CD4-positive, alpha-beta T cell (primary cell): Measurements from ENCODE around the gene AKIRIN1. TPM values are rescaled to one million over a fixed set of nuclear protein-coding genes. Genes with fewer than 3 reads are reported as not detected.

Source experiments
- ATAC-seq: fragments of 200-7000 bp; cut with Tn5 transposase; one replicate; pipeline ENCODE4 v1.10.0; 2022; ENCODE audit warnings: mild to moderate bottlenecking; ENCODE audit not compliant: poor library complexity
- CTCF ChIA-PET: fragments of 350-600 bp; sonication (Branson Sonifier 250); formaldehyde crosslinking; loops from one replicate; lab custom pipeline; 2021; ENCODE audit warnings: antibody characterized with exemption, inconsistent platforms; lab: Charles Lee
- POLR2A ChIA-PET: fragments of 350-600 bp; sonication (Branson Sonifier 250); formaldehyde crosslinking; loops from one replicate; lab custom pipeline; 2021; ENCODE audit warnings: antibody characterized with exemption, inconsistent platforms; lab: Charles Lee
- DNase-seq, 14 experiments: peaks; one replicate each; pipeline ENCODE4 v3.0.0-alpha.2; 2013 to 2020; ENCODE audit warnings: mixed read lengths in 2 of 14
- H3K27ac ChIP-seq, 2 donors: one replicate each; pipeline versions ENCODE4 v1.5.1 to v1.7.0; 2013; ENCODE audit warnings: low read length in 2 of 2, low read depth in 1 of 2, mild to moderate bottlenecking in 1 of 2
- H3K27me3 ChIP-seq, 2 experiments: 1 replicate in 1 of 2; 2 replicates in 1 of 2; pipeline versions ENCODE4 v1.6.1 to v1.7.0; 2013; ENCODE audit warnings: low read length in 2 of 2, control low read depth in 1 of 2, mild to moderate bottlenecking in 1 of 2, moderate library complexity in 1 of 2; ENCODE audit not compliant: insufficient read depth in 2 of 2, control insufficient read depth in 1 of 2
- H3K36me3 ChIP-seq: one replicate; pipeline ENCODE4 v1.6.1; 2013; ENCODE audit warnings: low read length, control low read depth; ENCODE audit not compliant: insufficient read depth
- H3K4me1 ChIP-seq: one replicate; pipeline ENCODE4 v1.6.1; 2013; ENCODE audit warnings: low read length, control low read depth; ENCODE audit not compliant: insufficient read depth
- H3K4me3 ChIP-seq: one replicate; pipeline ENCODE4 v1.5.1; 2013; ENCODE audit warnings: mild to moderate bottlenecking, low read length, moderate library complexity
- H3K9me3 ChIP-seq, 2 experiments: 1 replicate in 1 of 2; 2 replicates in 1 of 2; pipeline versions ENCODE4 v1.6.1 to v1.7.0; 2013; ENCODE audit warnings: low read length in 2 of 2, mild to moderate bottlenecking in 2 of 2, control low read depth in 1 of 2, moderate library complexity in 1 of 2; ENCODE audit not compliant: control insufficient read depth in 1 of 2, insufficient read depth in 1 of 2
- H3K27ac Mint-ChIP-seq: one replicate; pipeline ENCODE4 v1.8.0; 2020; ENCODE audit warnings: mixed read lengths
- H3K27me3 Mint-ChIP-seq: one replicate; pipeline ENCODE4 v1.8.0; 2021; ENCODE audit warnings: mixed read lengths
- H3K36me3 Mint-ChIP-seq: one replicate; pipeline ENCODE4 v1.8.0; 2021; ENCODE audit warnings: low read depth, mixed read lengths
- H3K4me1 Mint-ChIP-seq: one replicate; pipeline ENCODE4 v1.8.0; 2021; ENCODE audit warnings: low read depth, mixed read lengths
- H3K4me3 Mint-ChIP-seq: one replicate; pipeline ENCODE4 v1.8.0; 2020; ENCODE audit warnings: mild to moderate bottlenecking, mixed read lengths
- H3K9me3 Mint-ChIP-seq: one replicate; pipeline ENCODE4 v1.8.0; 2020; ENCODE audit warnings: mixed read lengths
- intact Hi-C, 2 experiments: fragments of 100-400 bp; cut with DNase I in 1 of 2; cut with micrococcal nuclease in 1 of 2; formaldehyde crosslinking; loops; one replicate each; pipeline versions ENCODE4 v1.15.1 to v1.9.0; 2023 to 2025; cut with DNase I, micrococcal nuclease
- total RNA-seq, 174 experiments: library from RNA in 2 of 174; stranded (reverse) in 2 of 174; gene quantifications; one replicate each; pipeline ENCODE4 v1.2.3 and lab custom pipeline; 2021 to 2026
- TF ChIP-seq, protein P1 (sequence below): fragments of 200-600 bp; IDR thresholded peaks from one replicate; pipeline ENCODE4 v1.8.0; 2022; ENCODE audit warnings: antibody characterized with exemption, mild to moderate bottlenecking

Gene AKIRIN1
- total RNA-seq, 2 experiments from 2014 or later, result 108 to 112 TPM

GRCh38 chr1:38997034-38997900, 6.2 kb downstream of the AKIRIN1 start:
- H3K4me1 ChIP-seq, result peaks cover 57% of the 10 kb centered on the region
- peak overlapping the region; percentile 10 for H3K4me3 ChIP-seq
- ATAC-seq (peak; percentile 80), DNase-seq (peak in 3 of 14 experiments; percentile 38 to 78 (median 42))
- CTCF ChIA-PET, result interaction anchor here (1.0 kb wide), 1 partner anchor 20 kb away, joined by 3 read pairs; no protein-coding TSS in a partner anchor
- POLR2A ChIA-PET, result interaction anchor here (0.8 to 2.9 kb wide), 6 partner anchors 14 to 124 kb away, joined by 3 to 21 read pairs (median 4); partner anchors contain the start of genes MYCBP and NDUFS5
- intact Hi-C loops, result loop anchor here (2.0 to 10.0 kb wide), 3 partner anchors 30 to 578 kb away; partner anchors contain the start of genes NDUFS5 (in 1 of the 2), PABPC4 (in 1 of the 2) and RRAGC (in 1 of the 2)
- no peaks in the 10 kb centered on the region for H3K27me3 Mint-ChIP-seq
- peak overlapping the region; percentile 31 to 42 for H3K27ac ChIP-seq
- no peaks in the 10 kb centered on the region for H3K9me3 ChIP-seq
- H3K27ac Mint-ChIP-seq, result peak overlapping the region; percentile 87
- H3K4me1 Mint-ChIP-seq, result peaks cover 71% of the 10 kb centered on the region
- H3K9me3 Mint-ChIP-seq, result no peaks in the 10 kb centered on the region
- H3K4me3 Mint-ChIP-seq, result peak overlapping the region; percentile 81
- H3K27me3 ChIP-seq, result no peaks in the 10 kb centered on the region
- peaks cover 73% of the 10 kb centered on the region for H3K36me3 Mint-ChIP-seq
- TF ChIP-seq, protein P1, sequence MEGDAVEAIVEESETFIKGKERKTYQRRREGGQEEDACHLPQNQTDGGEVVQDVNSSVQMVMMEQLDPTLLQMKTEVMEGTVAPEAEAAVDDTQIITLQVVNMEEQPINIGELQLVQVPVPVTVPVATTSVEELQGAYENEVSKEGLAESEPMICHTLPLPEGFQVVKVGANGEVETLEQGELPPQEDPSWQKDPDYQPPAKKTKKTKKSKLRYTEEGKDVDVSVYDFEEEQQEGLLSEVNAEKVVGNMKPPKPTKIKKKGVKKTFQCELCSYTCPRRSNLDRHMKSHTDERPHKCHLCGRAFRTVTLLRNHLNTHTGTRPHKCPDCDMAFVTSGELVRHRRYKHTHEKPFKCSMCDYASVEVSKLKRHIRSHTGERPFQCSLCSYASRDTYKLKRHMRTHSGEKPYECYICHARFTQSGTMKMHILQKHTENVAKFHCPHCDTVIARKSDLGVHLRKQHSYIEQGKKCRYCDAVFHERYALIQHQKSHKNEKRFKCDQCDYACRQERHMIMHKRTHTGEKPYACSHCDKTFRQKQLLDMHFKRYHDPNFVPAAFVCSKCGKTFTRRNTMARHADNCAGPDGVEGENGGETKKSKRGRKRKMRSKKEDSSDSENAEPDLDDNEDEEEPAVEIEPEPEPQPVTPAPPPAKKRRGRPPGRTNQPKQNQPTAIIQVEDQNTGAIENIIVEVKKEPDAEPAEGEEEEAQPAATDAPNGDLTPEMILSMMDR, result no peak
- peaks cover 51% of the 10 kb centered on the region for H3K36me3 ChIP-seq

DNA sequence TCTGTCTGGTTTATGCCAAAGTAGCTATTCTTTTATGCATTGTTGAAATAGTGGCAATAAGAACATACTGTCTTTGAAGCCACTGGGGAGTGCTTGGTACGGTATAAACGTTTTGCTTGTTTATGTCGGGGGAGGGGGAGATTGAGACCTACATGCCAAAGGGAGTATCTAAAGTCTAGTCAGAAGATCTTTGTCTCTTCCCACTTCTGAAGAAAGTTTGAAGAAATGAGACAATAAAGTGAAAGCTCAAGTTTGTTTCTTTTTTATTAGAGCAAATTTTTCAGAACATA, 6.8 kb downstream of the AKIRIN1 start:
- intact Hi-C loops, result loop anchor here (2.0 to 10.0 kb wide), 4 partner anchors 25 to 577 kb away; partner anchors contain the start of genes NDUFS5 (in 1 of the 2), PABPC4 (in 1 of the 2) and RRAGC (in 1 of the 2)
- ChIA-PET POLR2A (interaction anchor here (0.8 to 2.9 kb wide), 5 partner anchors 20 to 125 kb away, joined by 3 to 21 read pairs (median 3); partner anchors contain the start of genes MYCBP and NDUFS5), CTCF (interaction anchor here (1.0 kb wide), 1 partner anchor 20 kb away, joined by 3 read pairs; no protein-coding TSS in a partner anchor)
- Histone ChIP-seq H3K4me1 (peaks cover 52% of the 10 kb centered on the region), H3K27me3 (no peaks in the 10 kb centered on the region), H3K36me3 (peaks cover 56% of the 10 kb centered on the region), H3K4me3 (peak overlapping the region; percentile 10), H3K9me3 (no peaks in the 10 kb centered on the region), H3K27ac (peak overlapping the region in 1 of 2 donors; percentile 31)
- Mint-ChIP-seq H3K27me3 (no peaks in the 10 kb centered on the region), H3K27ac (peak overlapping the region; percentile 87), H3K4me3 (peak overlapping the region; percentile 81), H3K4me1 (peaks cover 68% of the 10 kb centered on the region), H3K9me3 (no peaks in the 10 kb centered on the region), H3K36me3 (peaks cover 73% of the 10 kb centered on the region)
- ATAC-seq, result peak; percentile 24
- TF ChIP-seq, protein P1, result no peak
- peak in 3 of 14 experiments; percentile 11 to 40 (median 34) for DNase-seq

DNA sequence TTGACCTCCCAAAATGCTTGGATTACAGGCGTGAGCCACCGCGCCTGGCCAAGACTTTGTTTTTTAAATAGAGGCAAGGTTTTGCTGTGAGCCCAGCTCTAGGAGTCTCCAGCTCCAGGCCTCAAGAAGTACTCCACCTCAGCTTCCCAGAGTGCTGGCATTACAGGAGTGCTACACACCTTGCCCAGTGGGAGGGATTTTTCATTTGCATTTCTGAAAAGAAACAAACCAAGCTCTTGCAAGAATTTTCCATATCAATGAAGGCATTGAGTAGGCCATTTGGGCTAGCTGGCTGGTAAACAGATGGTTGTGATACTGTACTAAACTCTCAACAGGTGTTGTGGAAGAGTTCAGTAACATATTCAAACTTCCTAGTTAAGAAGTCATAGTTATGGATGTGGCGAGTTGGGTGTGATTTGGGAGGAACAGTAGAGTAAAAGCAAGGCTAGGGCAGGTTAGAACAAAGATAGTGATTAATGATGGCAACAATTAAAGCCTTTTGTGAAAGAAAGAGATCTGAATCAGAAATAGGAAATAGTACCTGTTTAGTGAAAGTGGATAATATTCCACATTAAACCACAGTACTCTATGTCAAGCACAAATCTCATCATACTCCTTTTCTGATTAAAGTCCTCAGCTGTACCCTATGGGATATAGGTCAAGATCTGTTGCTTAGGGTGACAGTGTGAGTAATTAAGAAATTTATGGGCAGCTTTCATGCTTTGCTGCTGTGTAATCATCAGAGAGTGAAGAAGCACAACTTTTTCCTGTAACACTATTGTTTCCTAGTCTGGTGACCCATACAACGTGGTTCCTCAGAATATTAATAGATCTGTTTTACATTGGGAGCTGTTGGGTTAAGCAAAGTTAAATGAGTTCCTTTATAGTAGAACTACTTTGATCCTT, 10.7 kb downstream of the AKIRIN1 start:
- ChIA-PET CTCF (no interaction called here), POLR2A (interaction anchor here (0.9 to 1.2 kb wide), 2 partner anchors 24 to 148 kb away, joined by 3 to 4 read pairs; partner anchors contain the start of gene NDUFS5)
- intact Hi-C loops, result no loop called here

More for the DNA sequence above, 10.7 kb downstream of the AKIRIN1 start:
- no peaks in the 10 kb centered on the region for H3K9me3 Mint-ChIP-seq
- peaks cover 21% of the 10 kb centered on the region for H3K4me1 ChIP-seq
- no peak overlapping the region for H3K4me3 Mint-ChIP-seq
- peaks cover 86% of the 10 kb centered on the region for H3K36me3 ChIP-seq
- DNase-seq (no peak), ATAC-seq (no peak)
- no peak overlapping the region for H3K4me3 ChIP-seq
- H3K9me3 ChIP-seq, result no peaks in the 10 kb centered on the region
- H3K27me3 ChIP-seq, result no peaks in the 10 kb centered on the region
- H3K4me1 Mint-ChIP-seq, result peaks cover 40% of the 10 kb centered on the region
- H3K27ac ChIP-seq, result no peak overlapping the region
- peak overlapping the region; percentile 8 for H3K27ac Mint-ChIP-seq
- peaks cover 85% of the 10 kb centered on the region for H3K36me3 Mint-ChIP-seq
- no peaks in the 10 kb centered on the region for H3K27me3 Mint-ChIP-seq
- TF ChIP-seq, protein P1, result no peak
